Fibroblast of skin of left biceps (primary cell): ENCODE data around the gene MARCKSL1.

Experiments
- DNase-seq, 2 experiments: peaks; one replicate each; pipeline ENCODE4 v3.0.0-alpha.2; 2013; ENCODE audit warnings: low read depth in 2 of 2

The MARCKSL1 gene

DNA sequence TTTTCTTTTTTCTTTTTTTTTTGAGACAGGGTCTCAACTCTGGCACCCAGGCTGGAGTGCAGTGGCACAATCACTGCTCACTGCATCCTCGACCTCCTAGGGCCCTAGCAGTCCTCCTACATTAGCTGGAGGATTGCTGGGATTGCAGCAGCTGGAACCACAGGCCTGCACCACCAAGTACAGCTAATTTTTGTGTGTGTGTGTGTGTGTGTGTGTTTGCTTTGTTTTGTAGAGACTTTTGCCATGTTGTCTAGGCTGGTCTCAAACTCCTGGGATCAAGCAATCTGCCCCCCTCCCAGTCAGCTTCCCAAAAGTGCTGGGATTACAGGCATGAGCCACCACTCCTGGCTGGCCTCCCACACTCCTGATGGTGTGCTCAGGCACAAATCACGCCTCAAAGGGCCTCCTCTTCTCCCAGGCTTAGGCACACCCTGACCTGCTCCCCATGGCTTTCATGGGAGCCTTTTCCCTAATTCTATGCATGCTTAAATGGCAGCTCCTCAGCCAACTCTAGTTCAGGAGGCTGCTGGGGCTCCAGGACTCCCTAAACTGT lies 16.9 kb upstream of the MARCKSL1 start:
- no peak for DNase-seq

DNA sequence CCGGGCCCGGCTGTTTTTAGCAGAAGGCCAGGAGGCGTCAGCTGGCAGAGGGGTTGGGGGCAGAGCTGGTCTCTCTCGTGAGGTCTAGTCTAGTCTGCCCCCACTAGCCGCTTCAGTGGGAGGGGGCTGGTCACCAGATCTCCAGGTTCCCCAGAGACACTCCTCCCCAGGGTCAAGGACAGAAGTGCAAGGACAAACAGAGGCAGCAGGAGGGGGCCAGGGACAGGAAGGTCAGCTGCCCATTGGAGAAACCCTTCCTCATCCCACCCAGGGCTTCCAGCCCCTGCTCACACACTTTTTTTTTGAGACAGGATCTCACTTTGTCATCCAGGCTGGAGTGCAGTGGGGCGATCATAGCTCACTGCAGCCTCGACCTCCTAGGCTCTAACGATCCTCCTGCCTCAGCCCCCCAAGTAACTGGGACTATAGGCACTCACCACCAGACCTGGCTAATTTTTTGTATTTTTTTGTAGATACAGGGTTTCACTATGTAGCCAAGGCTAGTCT lies 16.3 kb upstream of the MARCKSL1 start:
- no peak for DNase-seq

DNA sequence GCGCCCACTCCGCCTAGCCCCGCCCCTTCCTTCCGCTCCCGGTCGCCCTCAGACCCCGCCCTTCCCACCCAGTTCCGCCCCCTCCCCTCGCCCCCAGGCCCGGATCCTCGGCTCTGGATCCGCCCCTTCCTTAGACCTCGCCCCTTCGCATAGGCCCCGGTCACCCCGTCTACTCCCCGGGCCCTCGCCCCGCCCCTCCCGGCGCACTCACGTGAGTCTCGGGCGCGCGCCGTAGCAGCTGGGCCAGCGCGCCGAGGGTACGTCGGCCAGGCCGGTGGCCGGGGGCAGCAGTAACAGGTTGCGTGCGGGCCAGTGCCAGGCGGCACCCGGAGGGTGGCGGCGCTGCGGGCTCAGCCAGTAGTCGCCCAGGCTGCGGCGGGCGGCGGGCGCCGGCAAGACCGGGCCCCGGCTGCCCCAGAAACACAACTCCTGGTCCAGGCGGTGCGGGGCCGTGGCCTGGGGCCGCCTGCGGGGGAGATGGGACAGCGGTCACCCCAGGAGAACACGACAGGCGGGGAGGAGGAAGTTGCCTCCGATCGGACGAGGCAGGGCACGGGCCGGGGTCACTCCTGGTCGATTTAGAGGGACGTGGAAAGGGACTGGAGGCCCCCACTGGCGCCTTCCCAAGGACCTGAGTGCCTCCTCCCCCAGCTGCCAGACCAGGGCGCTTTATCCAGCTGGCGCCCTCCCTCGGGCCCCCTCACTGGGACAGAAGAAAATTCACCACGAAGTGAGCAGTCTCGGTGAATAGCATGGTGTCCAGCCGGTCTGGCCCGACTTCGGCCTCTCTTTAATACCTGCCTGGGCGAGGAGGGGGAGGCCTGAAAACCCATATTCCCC lies 15.6 kb upstream of the MARCKSL1 start:
- DNase-seq: peak; percentile 82 to 87

DNA sequence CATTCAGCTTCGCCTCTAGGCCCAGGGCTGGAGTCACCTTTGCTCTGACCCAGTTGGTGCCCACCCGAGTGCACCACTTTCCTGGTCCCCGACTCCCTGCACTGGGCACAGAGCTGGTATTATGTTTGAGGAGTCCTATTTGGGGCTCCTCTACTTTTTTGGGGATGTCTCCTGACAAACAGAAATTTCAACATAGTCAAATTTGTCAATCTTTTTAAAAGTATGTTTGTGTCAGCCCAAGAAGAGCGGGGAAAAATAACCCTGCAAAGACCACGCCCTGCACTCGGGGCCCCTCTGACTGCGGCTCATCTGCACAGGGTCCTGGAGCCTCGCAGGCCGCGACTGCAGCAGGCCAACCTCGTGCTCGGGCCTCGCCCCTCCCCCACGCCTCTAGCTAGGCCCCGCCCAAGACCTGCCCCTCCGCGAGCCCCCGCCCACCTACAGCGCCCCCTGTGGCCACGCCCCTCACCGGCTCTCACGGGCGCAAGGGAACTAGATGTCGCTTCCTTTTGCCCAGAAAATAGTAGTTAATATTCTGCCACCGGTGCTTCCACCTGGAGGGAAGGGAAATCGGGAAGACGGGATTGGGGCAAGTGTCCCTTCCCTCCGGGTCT lies 14.9 kb upstream of the MARCKSL1 start:
- DNase-seq: peak; percentile 24 to 26

DNA sequence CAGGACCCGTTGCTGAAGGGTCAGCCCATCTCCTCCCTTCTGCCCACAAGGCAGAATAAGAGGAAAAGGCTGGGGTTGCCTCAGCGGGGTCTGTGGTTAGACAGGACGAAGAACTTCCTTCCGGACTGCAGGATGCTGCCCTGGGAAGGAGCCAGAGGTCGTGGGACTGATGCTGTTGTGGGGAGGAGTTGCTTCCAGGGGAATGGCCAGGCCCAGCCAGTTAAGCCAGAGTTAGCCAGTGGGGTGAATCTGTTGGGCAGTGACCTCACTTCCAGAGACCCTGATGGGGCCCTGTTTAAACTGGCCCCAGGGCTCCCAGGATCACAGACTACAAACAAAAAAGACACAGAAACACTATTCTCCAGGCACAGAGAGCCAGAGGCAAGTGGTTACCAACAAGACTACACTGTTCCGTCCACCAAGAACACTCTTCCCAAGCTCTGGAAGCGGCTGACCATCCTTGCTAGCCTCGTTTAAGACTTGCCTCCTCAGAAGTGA lies 13.2 kb upstream of the MARCKSL1 start:
- DNase-seq: no peak

DNA sequence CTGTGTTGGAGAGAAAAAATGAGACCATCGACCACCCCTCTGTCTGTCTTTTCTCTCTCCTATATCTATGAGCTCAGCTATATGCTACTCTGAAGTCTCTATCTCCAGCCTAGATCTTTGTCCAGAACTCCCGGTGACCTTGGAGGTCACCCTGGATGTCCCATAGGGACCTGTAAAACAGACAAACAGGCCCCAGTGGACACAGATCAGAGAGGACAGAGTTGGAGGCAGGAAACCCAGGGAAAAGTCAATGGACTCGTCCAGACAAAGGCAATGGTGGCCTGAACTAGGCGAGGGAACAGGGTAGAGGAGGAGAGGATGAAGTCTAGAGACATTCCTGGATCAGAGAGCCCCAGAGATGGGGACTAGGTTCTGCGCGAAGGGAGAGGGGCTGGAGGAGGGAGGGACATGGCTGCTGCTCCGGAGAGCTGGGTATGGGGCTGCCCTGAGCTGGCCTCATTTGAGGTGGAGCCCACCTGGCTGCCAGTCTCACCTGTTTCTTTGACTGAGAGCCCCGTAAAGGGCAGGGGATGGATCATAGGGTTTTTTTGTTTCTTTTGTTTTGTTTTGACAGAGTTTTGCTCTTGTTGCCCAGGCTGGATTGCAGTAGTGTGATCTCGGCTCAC lies 10.6 kb upstream of the MARCKSL1 start:
- no peak for DNase-seq

DNA sequence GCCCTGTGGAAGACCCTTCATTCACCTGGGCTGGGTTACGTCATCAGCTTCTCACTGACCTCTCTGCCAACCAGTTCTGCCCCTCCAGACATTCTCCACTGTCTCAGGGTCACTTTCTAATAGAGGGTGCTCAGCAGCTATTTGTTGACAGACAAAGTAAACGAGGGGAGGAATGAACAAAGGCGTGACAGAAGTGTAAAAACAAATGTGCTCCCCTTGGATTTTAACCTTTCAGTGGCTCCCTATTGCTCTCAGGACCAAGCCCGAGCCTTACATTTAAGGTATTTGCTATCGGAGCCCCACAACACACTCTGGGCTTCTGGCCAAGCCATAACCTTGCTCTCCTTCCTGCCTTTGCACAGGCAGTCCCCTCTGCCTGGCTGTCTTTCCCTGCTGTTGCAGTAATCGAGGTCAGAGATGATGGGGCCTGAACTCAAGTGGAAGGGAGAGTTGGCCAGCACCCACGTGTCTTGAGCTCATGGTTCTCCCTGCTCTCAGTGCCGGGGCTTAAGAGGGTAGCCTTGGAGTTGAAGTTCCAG lies 9.3 kb upstream of the MARCKSL1 start:
- no peak for DNase-seq

DNA sequence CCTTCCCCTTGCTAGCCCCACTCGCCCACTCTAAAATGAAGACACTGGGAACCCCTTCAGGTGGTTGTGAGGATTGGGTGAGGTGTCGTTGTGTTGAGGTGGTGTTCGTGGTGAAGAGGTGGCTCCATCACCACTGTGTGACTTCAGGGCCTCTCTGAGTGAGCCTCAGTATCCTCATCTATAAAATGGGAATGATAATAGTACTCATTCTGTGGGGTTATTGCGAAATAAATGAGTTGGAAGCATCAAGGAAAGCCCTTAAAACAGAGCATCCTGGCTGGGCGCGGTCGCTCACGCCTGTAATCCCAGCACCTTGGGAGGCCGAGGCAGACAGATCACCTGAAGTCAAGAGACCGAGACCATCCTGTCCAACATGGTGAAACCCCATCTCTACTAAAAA lies 6.7 kb upstream of the MARCKSL1 start:
- DNase-seq: no peak

DNA sequence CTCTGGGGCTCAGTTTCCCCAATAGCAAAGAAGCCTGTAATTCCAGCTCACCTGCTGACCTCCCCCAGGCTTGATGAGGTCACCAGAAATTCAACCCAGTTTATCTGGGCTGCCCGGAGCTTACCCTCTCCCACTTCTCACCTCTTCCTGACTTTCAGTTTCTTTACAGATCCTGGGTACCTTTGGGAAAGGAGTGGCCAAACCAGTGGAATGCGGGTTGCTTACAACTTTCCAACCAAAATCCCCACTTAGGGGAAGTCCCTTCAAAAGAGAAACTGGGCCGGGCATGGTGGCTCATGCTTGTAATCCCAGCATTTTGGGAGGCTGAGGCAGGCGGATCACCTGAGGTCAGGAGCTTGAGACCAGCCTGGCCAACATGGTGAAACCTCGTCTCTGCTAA lies 5.9 kb upstream of the MARCKSL1 start:
- no peak for DNase-seq

DNA sequence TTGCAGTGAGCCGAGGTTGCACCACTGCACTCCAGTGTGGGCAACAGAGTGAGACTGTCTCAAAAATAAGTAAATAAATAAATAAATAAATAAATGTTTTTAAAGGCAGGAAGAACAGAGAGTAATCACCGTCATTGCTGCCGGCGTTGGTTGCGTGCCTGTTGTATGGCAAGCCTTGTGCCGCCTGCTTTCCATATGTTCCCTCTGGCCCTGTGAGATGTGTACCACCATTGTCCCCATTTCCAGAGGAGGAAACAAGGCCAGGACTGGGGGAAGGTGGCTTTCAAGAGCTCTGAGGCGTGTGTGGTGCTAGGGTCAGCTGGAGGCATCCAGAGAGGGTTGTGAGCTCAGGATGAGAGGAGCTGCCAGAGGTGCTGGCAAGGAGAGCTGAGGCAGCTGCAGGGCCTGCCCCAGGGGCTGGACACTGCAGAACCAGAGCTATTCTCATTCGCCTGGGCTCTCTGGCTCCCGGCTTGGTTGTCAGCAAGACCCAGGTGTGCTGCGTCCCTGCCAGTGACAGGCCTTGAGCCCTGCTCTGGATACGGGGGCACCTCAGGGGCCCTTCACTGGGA lies 5.2 kb upstream of the MARCKSL1 start:
- no peak for DNase-seq

DNA sequence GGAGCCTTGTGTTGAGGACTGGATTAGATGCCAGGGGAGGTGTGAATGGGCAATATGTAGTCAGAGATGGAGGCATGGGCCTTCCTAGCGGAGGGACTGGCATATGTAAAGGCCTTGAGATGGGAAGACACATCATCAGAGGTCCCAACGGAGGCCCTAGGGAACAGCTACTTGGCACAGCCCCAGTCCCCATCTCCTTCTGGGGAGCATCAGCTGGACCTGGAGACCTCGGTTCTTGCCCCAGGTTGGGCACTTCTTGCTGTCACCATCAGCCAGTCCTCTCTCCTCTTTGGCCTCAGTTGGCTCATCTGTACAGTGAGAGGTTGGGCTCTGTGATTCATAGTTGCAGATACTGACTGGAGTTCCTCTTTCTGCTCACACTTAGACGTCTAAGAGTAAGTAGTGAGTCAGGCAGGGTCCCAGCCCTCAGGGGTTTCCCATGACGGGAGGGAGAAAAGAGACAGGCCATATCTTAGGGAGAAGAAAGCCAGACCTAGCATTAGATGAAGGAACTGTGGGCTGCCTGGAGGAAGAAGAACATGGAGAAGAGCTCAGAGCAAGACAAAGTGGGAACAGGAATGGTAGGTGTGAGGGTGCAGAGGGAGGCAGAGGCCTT lies 3.4 kb upstream of the MARCKSL1 start:
- no peak for DNase-seq

DNA sequence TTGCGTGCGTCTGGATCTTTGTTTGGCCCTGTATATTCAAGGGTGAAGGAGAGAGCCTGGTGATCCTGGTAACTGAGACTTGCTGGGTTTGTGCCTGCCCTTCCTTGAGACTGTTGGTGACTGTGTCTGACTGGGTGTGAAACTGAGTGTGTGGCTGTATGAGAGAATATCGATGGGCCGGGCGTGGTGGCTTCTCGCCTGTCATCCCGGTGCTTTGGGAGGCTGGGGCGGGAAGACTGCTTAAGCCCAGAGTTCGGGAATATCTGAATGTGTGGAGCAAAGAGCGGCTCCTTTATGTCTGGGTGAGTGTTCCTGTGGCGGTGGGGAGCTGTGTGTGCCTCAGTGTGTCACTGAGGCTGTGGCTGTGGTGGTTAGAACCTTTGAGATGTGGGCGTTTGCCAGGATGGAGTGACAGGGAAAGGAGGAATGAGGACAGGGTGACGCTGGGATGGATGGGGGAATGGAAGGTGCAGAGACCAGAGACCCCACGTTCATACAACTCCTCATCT lies 2.7 kb upstream of the MARCKSL1 start:
- no peak for DNase-seq

DNA sequence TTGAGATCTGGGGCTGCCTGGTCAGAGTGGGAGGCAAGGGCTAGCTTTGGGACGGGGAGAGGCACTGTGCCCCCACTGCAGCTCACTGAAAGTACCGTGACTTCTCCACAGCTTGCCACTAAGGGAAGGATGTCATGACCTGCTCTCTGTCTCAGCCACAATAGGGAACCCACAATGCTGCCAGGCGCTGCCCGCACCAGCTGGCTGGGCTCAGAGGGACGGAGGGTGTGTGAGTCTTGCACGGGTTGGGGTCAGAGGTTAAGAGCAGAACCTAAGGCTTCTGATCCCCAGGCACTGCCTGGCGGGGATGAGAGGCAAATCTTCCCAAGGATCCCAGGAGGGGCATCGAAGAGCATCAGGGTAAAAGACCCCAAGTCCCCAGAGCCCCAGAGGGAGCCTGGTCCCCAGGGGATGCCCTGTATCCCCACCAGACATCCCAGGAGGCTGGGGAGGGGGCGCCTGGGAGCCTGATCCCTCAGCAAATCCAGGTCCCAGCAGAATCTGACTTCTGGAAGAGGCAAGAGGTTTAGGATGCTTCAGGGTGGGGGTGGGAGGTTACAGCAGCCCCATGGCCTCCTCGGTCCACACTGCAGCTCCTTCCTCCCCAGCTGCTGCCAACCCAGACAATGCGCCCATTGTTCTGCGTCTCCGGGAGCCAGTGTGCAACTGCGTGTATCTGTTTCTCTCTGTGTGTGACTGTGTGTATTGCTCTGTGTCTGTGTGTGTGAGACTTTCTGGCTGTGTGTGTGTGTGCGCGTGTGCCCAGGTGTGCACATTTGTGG lies 2.0 kb upstream of the MARCKSL1 start:
- DNase-seq: no peak

DNA sequence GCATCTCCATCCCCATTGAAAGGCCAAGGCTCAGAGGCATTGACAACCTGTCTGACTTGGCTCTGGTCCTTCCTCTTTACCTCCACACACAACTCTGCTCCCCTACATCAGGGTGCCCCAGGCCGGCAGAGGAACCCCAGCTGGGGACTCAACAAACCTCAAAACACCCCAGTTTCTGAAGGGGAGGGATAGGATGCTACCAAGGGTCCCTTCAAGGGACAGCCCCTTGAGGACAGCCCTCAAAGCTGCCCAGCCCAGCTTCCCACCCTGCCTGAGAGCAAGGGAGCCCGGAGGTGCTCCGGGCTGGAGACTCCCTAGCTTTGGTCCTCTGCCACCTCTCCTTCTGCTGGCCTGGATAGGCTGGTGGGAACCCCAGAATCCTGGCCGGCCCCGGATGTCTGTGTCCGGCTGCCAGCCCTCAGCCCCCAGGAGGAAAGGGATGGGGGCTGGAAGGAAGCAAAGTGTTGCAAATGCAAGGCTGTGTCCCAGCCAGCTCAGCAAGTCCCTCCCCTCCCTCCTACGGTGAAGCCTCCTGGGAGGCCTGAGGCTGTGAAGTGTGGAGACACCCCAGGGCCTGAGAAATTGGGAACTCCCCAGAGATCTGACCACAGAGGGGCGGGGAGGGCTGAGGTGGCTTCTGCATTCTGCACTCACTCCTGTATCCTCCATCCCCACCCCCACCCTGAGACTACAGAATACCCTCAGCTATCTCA lies 1.1 kb upstream of the MARCKSL1 start:
- no peak for DNase-seq

DNA sequence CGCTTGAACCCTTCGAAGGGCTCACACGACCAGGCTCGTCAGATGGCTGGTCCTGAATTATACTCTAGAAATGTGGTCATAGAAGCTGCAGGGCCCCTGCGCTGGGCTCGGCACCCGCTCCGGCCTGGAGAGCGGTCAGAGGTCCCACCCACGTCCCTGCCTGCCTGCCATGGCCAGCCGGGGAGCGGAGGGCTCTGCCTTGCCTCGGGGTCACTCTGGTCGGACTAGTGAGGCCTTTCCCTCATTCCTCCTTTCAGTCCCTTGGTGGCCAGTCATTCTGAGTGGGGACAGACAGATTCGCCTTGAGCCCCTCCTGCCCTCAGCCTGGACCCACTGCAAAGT lies 529 bp upstream of the MARCKSL1 start:
- DNase-seq: no peak

DNA sequence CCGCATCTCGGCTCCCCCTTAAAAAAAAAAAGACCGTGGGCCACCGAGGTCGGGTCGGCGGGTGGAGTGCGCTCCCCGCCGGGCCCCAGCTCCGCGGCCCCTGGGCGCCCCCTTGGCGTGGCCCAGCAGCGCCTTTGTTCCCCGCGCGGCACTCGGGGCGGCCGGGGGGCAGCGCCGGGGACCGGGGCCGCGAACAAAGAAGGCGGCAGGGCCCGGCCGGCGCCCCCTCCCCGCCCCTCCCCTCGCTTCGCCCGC lies 571 bp downstream of the MARCKSL1 start:
- DNase-seq: no peak

DNA sequence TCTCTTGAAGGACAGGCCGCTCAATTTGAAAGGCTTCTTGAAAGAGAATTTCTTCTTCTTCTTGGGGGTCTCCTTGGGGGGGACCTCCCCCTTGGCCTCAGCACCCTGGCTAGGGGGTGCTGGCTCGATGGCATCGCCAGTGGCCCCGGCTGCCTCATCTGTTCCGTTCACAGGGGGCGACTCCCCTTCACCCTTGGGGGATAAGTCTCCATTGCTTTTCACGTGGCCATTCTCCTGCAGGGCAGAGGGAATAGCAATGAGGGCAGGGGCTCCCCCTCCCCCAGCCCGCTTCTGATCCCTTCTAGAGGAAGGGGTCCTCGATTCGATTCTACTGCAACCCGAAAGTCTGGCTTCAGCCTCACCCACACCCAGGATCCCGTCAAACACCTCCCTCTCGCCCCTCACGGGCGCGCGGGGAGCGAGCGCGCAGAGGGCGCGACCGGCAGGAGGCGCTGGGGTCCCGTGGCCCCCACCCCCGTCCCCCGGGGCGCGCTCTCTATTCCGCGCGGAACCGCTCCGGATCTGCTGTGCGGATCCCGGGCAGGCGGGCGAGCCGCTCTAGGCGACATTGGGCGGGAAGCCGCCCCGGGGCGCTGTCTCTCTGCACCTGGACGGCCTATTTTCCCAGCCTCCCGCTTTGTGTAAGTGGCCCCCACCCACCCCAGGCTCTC lies 1.0 kb downstream of the MARCKSL1 start:
- no peak for DNase-seq

DNA sequence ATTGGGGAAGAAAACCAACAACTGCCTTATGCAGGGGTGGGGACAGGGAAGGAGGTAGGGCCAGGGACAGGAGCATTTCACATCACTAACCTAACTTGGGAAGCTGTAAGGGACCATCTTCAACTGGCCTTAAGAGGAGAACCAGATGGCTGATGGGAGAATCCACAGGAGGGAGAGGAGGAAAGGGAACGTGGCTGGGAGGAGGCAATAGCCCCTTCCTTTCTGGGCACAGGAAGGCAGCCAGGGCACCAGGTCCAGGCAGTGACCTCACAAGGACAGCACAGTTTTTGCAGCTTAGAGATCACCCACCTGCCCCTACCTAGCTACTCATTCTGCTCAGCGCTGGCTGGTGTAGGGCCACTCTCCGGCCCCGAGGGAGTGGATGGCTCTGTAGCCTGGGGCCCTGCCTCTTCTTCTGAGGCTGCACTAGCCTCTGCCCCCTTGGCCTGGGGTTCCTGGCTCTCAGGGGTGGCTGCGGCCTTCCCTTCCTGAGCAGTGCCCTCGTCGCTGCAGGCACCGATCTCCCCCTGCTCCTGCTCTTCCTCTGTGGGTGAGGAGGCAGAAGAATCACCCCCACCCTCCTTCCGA lies 1.7 kb downstream of the MARCKSL1 start:
- no peak for DNase-seq
